ENCODE measurements around the gene MAST4. TPM values are rescaled to one million over a fixed set of nuclear protein-coding genes. Genes with fewer than 3 reads are reported as not detected.

MAST4 gene
- total and polyA plus RNA-seq, 2 of the 13 experiments (the other 11 are each of a cell fraction or from before 2014, with no cell fraction given): 3.4 to 3.7 TPM

DNA sequence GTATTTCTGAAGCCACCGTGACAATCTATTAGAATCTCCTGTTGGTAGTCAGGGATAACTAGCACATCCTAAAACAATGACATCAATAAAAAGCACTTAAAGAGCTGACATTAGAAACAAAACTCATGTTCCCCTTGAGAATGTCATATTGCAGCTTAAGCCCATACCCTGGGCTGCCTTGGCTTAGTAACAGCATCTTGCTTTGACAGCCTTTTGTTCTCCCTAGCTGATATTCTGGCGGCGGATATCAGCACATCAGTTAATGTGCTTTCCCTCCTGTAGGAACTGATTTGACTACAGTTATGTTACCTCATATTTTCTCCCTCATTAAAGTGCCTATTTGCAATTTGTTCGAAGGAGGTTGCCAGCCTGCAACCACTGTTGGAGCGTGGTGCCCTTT, 386.3 kb downstream of the MAST4 start:
- intact Hi-C loops (cut with micrococcal nuclease; ENCODE audit: unreplicated experiment): no loop called here
- ChIA-PET CTCF (ENCODE audit: low intra/inter-chr PET ratio, low total read pairs) (no interaction called here), POLR2A (no interaction called here)
- H3K27me3 ChIP-seq (ENCODE audit: control insufficient read depth in 1 of 2, insufficient read depth in 2 of 2, low read length in 2 of 2): peaks cover 0 to 4% of the 10 kb centered on the region in 2 experiments; a peak in 1 of 5 replicates
- H3K4me3 ChIP-seq (replicated peaks in 1 of 3; ENCODE audit: insufficient read depth in 1 of 3, low read depth in 2 of 3, low read length in 3 of 3): no peak overlapping the region
- H4K20me1 ChIP-seq (ENCODE audit: insufficient read depth, low read length): no peaks in the 10 kb centered on the region
- no peak for ATAC-seq
- no peak overlapping the region for H2AFZ ChIP-seq (ENCODE audit: low read length)
- FAIRE-seq: no peak
- H3K4me2 ChIP-seq (ENCODE audit: low read depth, low read length): no peak overlapping the region
- no peak overlapping the region for H3K9ac ChIP-seq (ENCODE audit: insufficient read depth, low read depth, low read length)
- no peaks in the 10 kb centered on the region for H3K9me3 ChIP-seq (ENCODE audit: low read length)
- in situ Hi-C loops (cut with HindIII; ENCODE audit: extremely low pct_ligation_motif_present, low pct_unique_long_range_greater_than_20kb): loop anchor here (10.0 kb wide), 1 partner anchor 222 kb away; no protein-coding TSS in a partner anchor
- no peaks in the 10 kb centered on the region for H3K36me3 ChIP-seq (replicated peaks in 1 of 2; ENCODE audit: control insufficient read depth in 1 of 2, insufficient read depth in 2 of 2, low read length in 2 of 2)
- TF ChIP-seq GTF2F1 (IDR thresholded peaks at IDR 0.05; ENCODE audit: low read length): no peak
- no peak for TF ChIP-seq NR2F2 (IDR thresholded peaks at IDR 0.05; ENCODE audit: borderline replicate concordance, low read depth)
- no peak for TF ChIP-seq MED1 (CRISPR knock-in tag; IDR thresholded peaks at IDR 0.05)
- TF ChIP-seq, protein P1, sequence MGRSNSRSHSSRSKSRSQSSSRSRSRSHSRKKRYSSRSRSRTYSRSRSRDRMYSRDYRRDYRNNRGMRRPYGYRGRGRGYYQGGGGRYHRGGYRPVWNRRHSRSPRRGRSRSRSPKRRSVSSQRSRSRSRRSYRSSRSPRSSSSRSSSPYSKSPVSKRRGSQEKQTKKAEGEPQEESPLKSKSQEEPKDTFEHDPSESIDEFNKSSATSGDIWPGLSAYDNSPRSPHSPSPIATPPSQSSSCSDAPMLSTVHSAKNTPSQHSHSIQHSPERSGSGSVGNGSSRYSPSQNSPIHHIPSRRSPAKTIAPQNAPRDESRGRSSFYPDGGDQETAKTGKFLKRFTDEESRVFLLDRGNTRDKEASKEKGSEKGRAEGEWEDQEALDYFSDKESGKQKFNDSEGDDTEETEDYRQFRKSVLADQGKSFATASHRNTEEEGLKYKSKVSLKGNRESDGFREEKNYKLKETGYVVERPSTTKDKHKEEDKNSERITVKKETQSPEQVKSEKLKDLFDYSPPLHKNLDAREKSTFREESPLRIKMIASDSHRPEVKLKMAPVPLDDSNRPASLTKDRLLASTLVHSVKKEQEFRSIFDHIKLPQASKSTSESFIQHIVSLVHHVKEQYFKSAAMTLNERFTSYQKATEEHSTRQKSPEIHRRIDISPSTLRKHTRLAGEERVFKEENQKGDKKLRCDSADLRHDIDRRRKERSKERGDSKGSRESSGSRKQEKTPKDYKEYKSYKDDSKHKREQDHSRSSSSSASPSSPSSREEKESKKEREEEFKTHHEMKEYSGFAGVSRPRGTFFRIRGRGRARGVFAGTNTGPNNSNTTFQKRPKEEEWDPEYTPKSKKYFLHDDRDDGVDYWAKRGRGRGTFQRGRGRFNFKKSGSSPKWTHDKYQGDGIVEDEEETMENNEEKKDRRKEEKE (IDR thresholded peaks at IDR 0.05): no peak
- no peak for TF ChIP-seq ZNF577 (CRISPR knock-in tag; IDR thresholded peaks at IDR 0.05; ENCODE audit: borderline replicate concordance, low read depth)
- TF ChIP-seq MXI1 (IDR thresholded peaks at IDR 0.05; ENCODE audit: borderline replicate concordance, low read depth, low read length): no peak
- TF ChIP-seq KLF11 (CRISPR knock-in tag; IDR thresholded peaks at IDR 0.05): no peak
- no peak for TF ChIP-seq SAFB2 (CRISPR knock-in tag; IDR thresholded peaks at IDR 0.05; ENCODE audit: borderline replicate concordance, low read depth)
- TF ChIP-seq ZNF766 (CRISPR knock-in tag; IDR thresholded peaks at IDR 0.05; ENCODE audit: borderline replicate concordance): no peak
- TF ChIP-seq MZF1 (CRISPR knock-in tag; IDR thresholded peaks at IDR 0.05; ENCODE audit: borderline replicate concordance): no peak
- no peak for TF ChIP-seq MED8 (CRISPR knock-in tag; IDR thresholded peaks at IDR 0.05; ENCODE audit: insufficient replicate concordance)
- TF ChIP-seq RELA (CRISPR knock-in tag; IDR thresholded peaks at IDR 0.05): no peak
- TF ChIP-seq, protein P2, sequence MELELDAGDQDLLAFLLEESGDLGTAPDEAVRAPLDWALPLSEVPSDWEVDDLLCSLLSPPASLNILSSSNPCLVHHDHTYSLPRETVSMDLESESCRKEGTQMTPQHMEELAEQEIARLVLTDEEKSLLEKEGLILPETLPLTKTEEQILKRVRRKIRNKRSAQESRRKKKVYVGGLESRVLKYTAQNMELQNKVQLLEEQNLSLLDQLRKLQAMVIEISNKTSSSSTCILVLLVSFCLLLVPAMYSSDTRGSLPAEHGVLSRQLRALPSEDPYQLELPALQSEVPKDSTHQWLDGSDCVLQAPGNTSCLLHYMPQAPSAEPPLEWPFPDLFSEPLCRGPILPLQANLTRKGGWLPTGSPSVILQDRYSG (CRISPR knock-in tag; IDR thresholded peaks at IDR 0.05): no peak
- TF ChIP-seq ZNF263 (CRISPR knock-in tag; IDR thresholded peaks at IDR 0.05): no peak
- TF ChIP-seq, protein P3, sequence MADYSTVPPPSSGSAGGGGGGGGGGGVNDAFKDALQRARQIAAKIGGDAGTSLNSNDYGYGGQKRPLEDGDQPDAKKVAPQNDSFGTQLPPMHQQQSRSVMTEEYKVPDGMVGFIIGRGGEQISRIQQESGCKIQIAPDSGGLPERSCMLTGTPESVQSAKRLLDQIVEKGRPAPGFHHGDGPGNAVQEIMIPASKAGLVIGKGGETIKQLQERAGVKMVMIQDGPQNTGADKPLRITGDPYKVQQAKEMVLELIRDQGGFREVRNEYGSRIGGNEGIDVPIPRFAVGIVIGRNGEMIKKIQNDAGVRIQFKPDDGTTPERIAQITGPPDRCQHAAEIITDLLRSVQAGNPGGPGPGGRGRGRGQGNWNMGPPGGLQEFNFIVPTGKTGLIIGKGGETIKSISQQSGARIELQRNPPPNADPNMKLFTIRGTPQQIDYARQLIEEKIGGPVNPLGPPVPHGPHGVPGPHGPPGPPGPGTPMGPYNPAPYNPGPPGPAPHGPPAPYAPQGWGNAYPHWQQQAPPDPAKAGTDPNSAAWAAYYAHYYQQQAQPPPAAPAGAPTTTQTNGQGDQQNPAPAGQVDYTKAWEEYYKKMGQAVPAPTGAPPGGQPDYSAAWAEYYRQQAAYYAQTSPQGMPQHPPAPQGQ (CRISPR knock-in tag; IDR thresholded peaks at IDR 0.05; ENCODE audit: borderline replicate concordance): no peak
- TF ChIP-seq NFKBIZ (CRISPR knock-in tag; IDR thresholded peaks at IDR 0.05): no peak
- no peak for TF ChIP-seq DNMT3B (CRISPR knock-in tag; conservative IDR thresholded peaks at IDR 0.05)
- no peak for TF ChIP-seq TBL1XR1 (IDR thresholded peaks at IDR 0.05; ENCODE audit: borderline replicate concordance, low read length, partially characterized antibody)
- no peak for TF ChIP-seq ATAD3A (CRISPR knock-in tag; IDR thresholded peaks at IDR 0.05)
- H3K79me2 ChIP-seq (ENCODE audit: insufficient read depth, low read length): no peaks in the 10 kb centered on the region
- 78% methylated on average over 5 of the region's 5 CpGs for WGBS (ENCODE audit: low lambda C conversion rate)
- H3K27ac ChIP-seq (ENCODE audit: extremely low read length, insufficient read depth, low read length): no peak overlapping the region
- DNase-seq (ENCODE audit: low spot score): no peak
- BruUV-seq (replicated peaks): no TSS peak
- peaks cover 8% of the 10 kb centered on the region for H3K4me1 ChIP-seq (ENCODE audit: insufficient read depth, low read length)

All from HepG2 (cell line).